ENCODE measurements around the gene STAT2.
"Not testable (repeated sequence)": the region's sequence is repeated elsewhere in the genome, so short reads cannot be mapped to it uniquely, and the experiment has no call there.

Gene STAT2

GRCh38 chr12:56361487-56362129, 1.7 kb upstream of the STAT2 start:
- DNase-seq, result no peak

- no peak for DNase-seq
These were observed 923 bp downstream of the STAT2 start for GRCh38 chr12:56358836-56359532.

- no peak for DNase-seq
These were observed 8.6 kb downstream of the STAT2 start for GRCh38 chr12:56351325-56351724.

- no peak for DNase-seq
These were observed 9.2 kb downstream of the STAT2 start for GRCh38 chr12:56350662-56351061.

GRCh38 chr12:56348776-56349175, 11.1 kb downstream of the STAT2 start:
- DNase-seq, result no peak

GRCh38 chr12:56347255-56347654, 12.7 kb downstream of the STAT2 start:
- not testable (repeated sequence) for DNase-seq

- no peak for DNase-seq
These were observed 13.2 kb downstream of the STAT2 start for GRCh38 chr12:56346675-56347074.

- not testable (repeated sequence) for DNase-seq
These were observed 17.6 kb downstream of the STAT2 start for GRCh38 chr12:56342290-56342689.

GRCh38 chr12:56341616-56342015, 18.3 kb downstream of the STAT2 start:
- no peak for DNase-seq

GRCh38 chr12:56339158-56339422, 20.8 kb downstream of the STAT2 start:
- no peak for DNase-seq

GRCh38 chr12:56338308-56339157, 21.4 kb downstream of the STAT2 start, which contains the start of gene IL23A:
TSS of gene IL23A (plus strand) at chr12:56338884. CDS start at chr12:56339045, 161 bp downstream.
- no peak for DNase-seq

GRCh38 chr12:56337753-56338251, 22.1 kb downstream of the STAT2 start:
- DNase-seq, result no peak

- DNase-seq, result no peak
These were observed 23.3 kb downstream of the STAT2 start for GRCh38 chr12:56336361-56337167.

- not testable (repeated sequence) for DNase-seq
These were observed 24.4 kb downstream of the STAT2 start for GRCh38 chr12:56335527-56335926.

GRCh38 chr12:56334490-56334793, 25.5 kb downstream of the STAT2 start:
- DNase-seq, result no peak

- no peak for DNase-seq
These were observed 26.0 kb downstream of the STAT2 start, which contains the start of gene PAN2 for GRCh38 chr12:56333679-56334489. TSS of gene PAN2 (minus strand) at chr12:56334000. CDS start at chr12:56333094, 906 bp downstream.

- DNase-seq, result no peak
These were observed 26.7 kb downstream of the STAT2 start for GRCh38 chr12:56333197-56333678.

- DNase-seq, result no peak
These were observed 27.3 kb downstream of the STAT2 start for GRCh38 chr12:56332512-56333196.

- DNase-seq, result no peak
These were observed 28.9 kb downstream of the STAT2 start for GRCh38 chr12:56330936-56331490.

- no peak for DNase-seq
These were observed 33.4 kb downstream of the STAT2 start for GRCh38 chr12:56326533-56326932.

- DNase-seq, result no peak
These were observed 33.8 kb downstream of the STAT2 start for GRCh38 chr12:56326126-56326525.
